ENCODE measurements around the gene MLKL.

MLKL gene

GRCh38 chr16:74641969-74642368 is 58.7 kb downstream of the MLKL start:
- no peak for DNase-seq

DNA sequence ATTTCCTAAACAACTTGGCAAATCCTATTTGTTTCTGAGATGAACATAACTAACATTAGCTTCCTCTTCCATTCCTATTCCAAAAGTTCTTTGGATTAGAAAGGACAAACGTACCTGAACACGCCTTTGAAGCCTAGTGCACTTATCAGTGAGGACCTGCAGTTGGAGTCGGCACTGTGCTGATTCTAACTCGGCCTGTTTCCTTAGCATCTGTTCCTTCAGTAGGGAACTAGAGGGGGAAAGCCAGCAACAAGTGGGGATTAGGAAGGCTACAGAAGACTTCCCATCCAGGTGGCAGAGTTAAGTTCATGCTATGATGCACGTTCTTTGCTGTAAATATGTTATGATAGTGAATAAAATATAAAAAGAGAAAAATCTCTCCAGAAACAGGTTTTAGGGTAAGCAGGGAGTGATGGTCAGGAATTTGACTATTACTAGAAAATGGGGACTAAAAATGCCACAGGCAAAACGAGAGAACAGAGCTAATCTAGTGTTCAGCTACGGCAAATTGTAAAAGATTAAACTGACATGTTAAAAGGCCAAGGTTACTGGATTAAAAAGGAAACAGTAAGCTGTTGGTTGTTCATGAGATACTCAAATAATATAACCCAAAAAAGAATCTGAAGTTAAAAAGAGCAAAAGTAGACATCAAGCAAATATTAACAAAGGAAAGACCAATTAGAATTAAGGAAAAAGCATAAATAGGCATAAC is 62.8 kb downstream of the MLKL start:
- no peak for DNase-seq

DNA sequence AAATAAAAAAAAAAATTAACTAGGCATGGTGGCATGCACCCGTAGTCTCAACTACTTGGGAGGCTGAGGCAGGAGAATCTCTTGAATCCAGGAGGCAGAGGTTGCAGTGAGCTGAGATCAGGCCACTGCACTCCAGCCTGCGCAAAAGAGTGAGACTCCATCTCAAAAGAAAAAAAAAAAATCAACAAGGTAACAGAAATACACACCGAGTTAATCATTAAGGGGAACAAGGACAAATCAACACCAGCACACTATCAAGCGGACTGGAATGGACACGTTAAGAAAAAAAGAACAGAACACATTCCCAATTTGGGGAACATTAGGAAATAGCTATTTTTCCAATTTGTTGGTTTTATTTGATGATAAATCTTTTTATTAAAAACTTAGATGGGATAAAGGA is 65.4 kb downstream of the MLKL start:
- DNase-seq, result no peak

- no peak for DNase-seq
These were observed 67.0 kb downstream of the MLKL start for GRCh38 chr16:74633686-74634085.

DNA sequence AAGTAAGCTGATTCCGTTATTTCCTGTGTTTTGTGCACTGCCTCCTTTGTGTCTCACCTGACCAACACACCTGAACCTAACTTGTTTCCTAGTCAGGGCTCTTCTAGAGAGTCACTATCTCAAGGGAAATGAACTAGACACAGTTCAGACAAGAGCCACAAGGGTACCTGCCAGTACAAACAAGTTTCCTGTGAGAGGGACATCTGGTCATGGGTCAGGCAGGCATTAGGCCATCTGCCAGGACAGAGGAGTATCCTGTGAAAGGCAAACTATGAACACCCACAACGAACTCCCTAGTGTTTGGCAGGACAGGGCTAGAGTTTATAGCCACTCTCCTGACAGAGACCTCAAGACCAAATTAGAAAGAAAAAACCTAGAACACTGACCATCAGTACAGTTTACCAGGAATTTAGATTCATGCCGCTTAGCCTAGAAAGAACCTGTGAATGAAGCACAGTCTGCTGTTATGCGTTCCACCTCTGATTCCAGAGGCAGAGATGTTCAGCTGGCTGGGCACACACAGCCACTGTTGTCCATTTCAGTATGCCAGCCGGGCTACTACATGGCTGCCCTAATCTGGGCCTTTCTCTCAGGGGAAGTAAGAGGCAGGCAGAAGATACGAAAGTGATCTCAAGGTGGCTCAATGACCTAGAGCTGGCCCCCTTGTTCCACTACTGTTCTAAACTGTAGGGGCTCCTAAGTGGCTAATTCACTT is 73.0 kb downstream of the MLKL start:
- no peak for DNase-seq

DNA sequence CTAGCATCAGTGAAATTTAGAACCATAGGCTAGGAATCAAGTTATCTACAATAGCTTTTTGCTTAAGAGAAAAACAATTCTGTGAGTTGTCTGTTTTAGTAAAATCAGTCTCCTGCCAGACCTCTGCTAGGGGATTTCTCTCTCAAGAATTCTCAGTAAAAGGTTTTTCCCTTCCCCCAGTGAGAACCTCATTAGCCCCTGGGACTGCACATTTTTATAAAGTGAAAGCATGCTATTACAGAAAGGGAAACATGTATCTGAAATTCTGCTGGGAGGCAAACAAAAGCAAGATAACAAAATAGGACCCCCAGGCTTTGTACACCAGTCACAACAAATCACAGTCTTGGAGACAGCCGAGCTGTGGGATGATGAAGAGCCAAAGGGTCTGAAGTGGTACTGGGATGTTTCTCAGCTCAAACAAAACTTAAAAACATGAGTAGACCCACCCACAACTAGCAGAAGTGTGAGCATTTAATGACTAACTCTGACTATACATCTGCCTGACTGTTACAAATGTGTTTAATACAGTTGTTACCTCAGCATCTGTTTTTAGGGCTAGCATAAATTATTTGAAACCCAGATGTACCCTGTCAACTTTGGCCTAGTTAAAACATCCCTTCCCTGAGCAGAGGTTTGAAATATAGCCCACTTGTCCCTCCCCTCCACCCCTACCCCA is 73.8 kb downstream of the MLKL start:
- no peak for DNase-seq

GRCh38 chr16:74625500-74626350 is 74.9 kb downstream of the MLKL start:
- DNase-seq, result no peak

DNA sequence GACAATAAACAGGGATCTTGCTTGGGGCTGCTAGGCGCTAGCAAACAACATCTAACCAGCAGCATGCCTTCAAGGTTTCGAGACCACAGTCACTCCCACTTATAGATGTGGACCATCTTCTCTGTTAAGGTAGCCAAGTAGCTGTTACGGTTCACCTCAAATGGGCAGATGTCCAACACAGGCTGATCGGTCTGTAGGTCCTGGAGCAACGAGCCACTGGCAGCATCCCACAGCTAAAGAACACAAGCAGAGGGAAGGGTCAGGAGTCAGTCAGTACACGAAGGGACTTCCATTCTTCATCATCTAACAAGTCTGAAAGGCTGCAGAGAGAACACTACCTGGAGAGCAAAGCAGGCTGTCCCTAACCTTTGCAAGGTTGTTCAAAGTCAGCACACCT is 76.8 kb downstream of the MLKL start:
- DNase-seq, result no peak

GRCh38 chr16:74623214-74623838 is 77.3 kb downstream of the MLKL start:
- DNase-seq, result no peak

DNA sequence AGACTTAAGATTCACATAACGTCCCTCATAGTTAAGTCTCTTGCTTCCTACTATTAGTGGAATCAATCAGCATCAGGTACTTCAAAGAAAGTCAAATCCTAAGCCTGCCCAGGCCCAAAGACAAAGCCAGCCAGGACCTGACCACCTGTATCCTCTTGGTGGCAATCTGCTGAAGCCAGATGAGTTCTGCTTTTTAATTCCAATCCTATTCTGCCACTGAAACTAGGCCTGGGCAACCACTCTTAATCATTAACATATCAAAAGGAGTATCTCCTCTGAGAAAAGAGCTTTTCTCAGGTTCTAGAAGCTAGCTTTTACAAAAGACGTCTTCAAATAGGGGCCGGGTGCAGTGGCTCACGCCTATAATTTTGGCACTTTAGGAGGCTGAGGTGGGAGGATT is 78.7 kb downstream of the MLKL start:
- DNase-seq, result no peak

Data from KG1 (cell line).